LNCaP clone FGC (cell line): Measurements from ENCODE around the gene BTNL3.
"Not testable (repeated sequence)": the region's sequence is repeated elsewhere in the genome, so short reads cannot be mapped to it uniquely, and the experiment has no call there.

ENCODE experiments used
- DNase-seq: peaks from one replicate; pipeline ENCODE4 v3.0.0-alpha.2; 2011; ENCODE audit warnings: low read depth
- H3K4me3 ChIP-seq: 2 replicates; pipeline ENCODE4 v1.5.1; 2011; ENCODE audit warnings: mild to moderate bottlenecking, low read depth, low read length, control low read depth
- CTCF ChIP-seq: IDR thresholded peaks from 2 replicates; pipeline ENCODE4 v1.5.1; 2012; ENCODE audit warnings: mild to moderate bottlenecking; ENCODE audit not compliant: control insufficient read depth, insufficient read depth; ENCODE audit errors: extremely low read depth

BTNL3 gene

GRCh38 chr5:180990086-180990881 lies 1.6 kb downstream of the BTNL3 start:
- H3K4me3 ChIP-seq = no peak overlapping the region
- DNase-seq = no peak
- TF ChIP-seq CTCF = no peak

GRCh38 chr5:180990882-180991242 lies 2.2 kb downstream of the BTNL3 start:
- no peak for DNase-seq
- no peak for TF ChIP-seq CTCF
- no peak overlapping the region for H3K4me3 ChIP-seq

- no peak for TF ChIP-seq CTCF
- DNase-seq = no peak
- no peak overlapping the region for H3K4me3 ChIP-seq
These were observed 13.3 kb downstream of the BTNL3 start for GRCh38 chr5:181001947-181002346.

GRCh38 chr5:181005791-181006190 lies 17.1 kb downstream of the BTNL3 start:
- DNase-seq = no peak
- no peak for TF ChIP-seq CTCF
- no peak overlapping the region for H3K4me3 ChIP-seq

GRCh38 chr5:181008136-181008535 lies 19.5 kb downstream of the BTNL3 start:
- DNase-seq = no peak
- no peak for TF ChIP-seq CTCF
- H3K4me3 ChIP-seq = no peak overlapping the region

- not testable (repeated sequence) for DNase-seq, H3K4me3 ChIP-seq
These were observed 21.4 kb downstream of the BTNL3 start for GRCh38 chr5:181010018-181010417.

GRCh38 chr5:181014654-181015053 lies 26.0 kb downstream of the BTNL3 start:
- not testable (repeated sequence) for DNase-seq, H3K4me3 ChIP-seq

- not testable (repeated sequence) for H3K4me3 ChIP-seq, DNase-seq
These were observed 28.8 kb downstream of the BTNL3 start for GRCh38 chr5:181017448-181017847.
